ENCODE measurements around the gene EPAS1.

Gene EPAS1

GRCh38 chr2:46303822-46304221, 6.6 kb downstream of the EPAS1 start:
- DNase-seq, result no peak

- peak; percentile 19 for DNase-seq
These were observed 7.4 kb downstream of the EPAS1 start for GRCh38 chr2:46304635-46305034.

GRCh38 chr2:46305187-46305586, 8.0 kb downstream of the EPAS1 start:
- peak; percentile 25 for DNase-seq

DNA sequence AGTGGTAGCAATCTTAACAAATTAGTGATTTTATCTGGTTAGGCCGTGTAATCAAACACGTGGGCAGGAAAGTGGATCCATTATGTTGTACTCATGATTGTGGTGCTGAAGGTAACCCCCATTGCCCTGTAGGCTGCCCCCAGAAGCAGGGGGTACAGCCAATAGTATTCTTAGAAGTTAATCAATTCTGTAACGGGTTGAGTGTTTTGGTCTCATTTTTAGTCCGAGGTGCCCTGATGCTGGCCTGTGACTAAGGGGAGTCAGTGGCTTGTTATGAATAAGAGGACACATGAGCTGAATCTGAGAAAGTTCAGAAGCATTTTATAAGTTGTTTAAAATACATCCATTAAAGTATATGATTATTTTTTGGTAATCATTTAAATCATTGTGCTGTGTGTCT, 8.6 kb downstream of the EPAS1 start:
- peak; percentile 36 for DNase-seq

GRCh38 chr2:46306330-46306751, 9.1 kb downstream of the EPAS1 start:
- peak; percentile 97 for DNase-seq

GRCh38 chr2:46306988-46307655, 9.9 kb downstream of the EPAS1 start:
- DNase-seq, result peak; percentile 73

- peak; percentile 68 for DNase-seq
These were observed 10.9 kb downstream of the EPAS1 start for GRCh38 chr2:46308081-46308480.

DNA sequence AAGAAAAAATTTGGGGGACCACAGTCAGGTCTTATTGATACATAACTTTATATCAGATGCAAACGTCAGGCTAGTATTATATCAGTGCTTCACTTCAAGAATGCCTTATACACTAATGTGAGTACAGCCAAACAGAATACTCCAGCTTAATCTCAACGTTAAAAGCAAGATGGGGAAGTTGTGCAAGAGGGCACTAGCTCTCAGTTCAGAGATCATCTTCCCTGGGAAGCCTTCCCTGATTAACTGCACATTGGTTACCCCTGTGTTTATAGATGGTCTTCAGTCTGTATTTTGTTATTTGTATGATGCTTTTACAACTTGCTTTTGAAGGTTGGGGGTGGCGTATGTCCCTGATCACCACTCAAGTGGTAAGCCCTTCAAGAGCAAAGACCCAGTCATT, 11.4 kb downstream of the EPAS1 start:
- no peak for DNase-seq

DNA sequence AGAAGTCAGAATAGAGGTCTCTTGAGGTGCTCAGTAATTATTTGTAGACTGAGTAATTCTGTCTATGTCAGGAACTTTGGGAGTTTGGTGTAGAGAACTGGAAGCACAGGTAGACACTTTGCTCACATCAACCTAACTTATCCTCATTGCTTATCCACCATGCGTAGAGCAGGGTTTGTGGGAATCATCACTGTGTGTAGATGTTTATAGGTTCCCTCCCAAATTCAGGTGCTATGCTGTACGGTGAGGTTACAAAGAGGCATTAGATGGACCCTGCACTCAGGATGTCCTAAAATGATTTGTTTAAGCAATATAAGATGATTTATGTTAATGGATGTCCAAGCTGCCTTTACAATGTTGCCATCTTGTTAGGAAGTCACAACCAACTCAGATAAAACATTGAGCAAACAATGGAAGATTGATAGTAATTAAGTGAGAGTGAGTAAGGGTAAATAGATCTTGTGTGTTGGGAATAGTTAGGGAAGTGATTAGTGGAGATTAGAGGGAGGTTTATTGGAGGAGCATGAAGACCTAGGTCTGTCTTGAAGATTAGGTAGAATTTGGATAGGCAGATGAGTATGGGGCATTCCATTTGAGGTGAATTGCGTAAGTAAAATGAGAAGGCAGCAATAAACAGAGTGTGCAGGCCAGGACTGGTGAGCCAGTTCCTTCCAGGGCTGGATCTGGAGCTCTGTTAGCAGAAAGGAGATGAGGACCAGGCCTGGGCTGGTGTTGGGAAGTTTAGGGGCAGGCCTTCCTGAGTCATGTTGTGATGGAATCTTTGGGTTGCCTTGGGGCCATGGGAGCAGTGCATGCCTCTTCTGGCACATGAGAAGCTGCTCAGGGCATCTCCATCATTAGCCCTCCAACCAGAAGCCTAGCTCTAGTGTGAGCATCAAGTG, 12.1 kb downstream of the EPAS1 start:
- no peak for DNase-seq

DNA sequence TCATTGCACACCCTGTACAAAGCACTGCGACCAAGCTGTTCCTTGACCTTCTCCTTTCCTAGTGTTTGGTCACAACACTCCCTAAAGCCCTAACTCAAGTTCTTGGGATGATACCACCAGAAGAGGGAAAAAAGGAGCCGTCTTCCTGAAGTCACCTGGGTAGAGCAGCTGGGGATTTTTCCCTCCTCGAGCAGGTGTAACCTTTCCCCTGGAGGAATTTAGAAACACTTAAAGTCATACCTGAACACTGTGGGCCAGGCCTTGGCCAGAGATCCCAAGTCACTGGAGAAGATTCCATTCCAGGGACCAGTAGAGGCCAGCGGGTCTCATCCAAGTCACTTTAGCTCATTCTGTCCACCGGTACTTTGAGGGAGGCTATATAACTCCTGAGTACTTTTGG, 13.2 kb downstream of the EPAS1 start:
- no peak for DNase-seq

GRCh38 chr2:46311651-46312223, 14.5 kb downstream of the EPAS1 start:
- no peak for DNase-seq

- DNase-seq, result no peak
These were observed 15.9 kb downstream of the EPAS1 start for GRCh38 chr2:46313063-46313462.

GRCh38 chr2:46314065-46314835, 17.0 kb downstream of the EPAS1 start:
- DNase-seq, result no peak

DNA sequence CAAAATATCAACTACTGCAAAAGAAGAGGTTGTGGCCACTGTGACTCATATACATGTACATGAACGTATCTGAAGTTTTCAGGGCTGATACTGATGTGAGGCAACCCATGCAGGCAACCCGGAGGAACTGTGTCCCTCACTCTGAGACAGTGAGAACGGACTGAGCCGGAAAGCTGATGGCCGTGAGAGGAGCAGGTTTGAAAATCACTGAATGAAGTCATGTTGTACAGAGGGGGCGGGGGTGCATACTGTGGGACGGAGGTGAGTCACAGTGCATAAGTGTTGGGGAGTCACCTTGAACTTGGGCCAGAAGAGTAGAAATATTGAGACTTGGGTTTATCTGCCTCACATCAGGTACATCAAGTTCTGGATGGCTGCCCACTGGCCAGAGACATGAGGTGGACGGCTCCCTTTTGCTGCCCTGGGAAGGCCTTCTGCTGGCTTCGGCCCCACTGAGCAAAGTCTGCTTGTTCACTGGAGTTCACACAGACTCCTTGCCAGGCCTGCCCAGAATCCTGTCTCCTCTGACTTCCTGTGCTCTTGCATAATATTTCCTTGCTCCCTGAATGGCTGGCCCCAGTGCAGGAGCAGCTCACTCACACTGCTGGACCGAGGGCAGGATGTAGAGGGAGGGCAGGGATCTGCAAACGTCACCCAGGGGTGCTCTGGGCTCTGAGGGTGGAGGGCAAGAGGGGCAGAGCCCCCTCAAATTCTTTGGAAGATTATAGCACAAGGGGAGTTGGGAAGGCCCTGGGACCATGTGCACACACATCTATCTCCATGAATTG, 18.1 kb downstream of the EPAS1 start:
- peak; percentile 86 for DNase-seq

- no peak for DNase-seq
These were observed 19.9 kb downstream of the EPAS1 start for GRCh38 chr2:46317094-46317486.

GRCh38 chr2:46318579-46319460, 21.6 kb downstream of the EPAS1 start:
- peak; percentile 45 for DNase-seq

DNA sequence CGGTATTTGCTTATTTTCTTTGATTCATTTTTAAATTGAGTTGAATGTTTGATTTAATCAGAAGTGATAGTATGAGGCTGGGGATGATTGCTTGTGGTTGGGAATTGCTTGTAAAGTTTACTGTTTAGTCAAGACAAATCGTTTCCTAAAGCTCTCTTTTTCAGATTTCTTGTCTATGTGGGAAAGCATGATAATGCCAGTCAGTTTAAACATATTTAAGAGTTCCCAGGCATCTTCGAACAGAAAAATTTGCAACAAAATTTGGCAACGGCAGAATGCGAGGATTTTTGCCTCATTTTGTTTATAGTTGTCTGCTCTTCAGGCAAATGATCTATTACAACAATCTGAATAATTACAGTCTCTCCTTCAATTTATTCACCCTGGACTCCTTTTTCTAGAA, 22.5 kb downstream of the EPAS1 start:
- no peak for DNase-seq

GRCh38 chr2:46320141-46320567, 22.9 kb downstream of the EPAS1 start:
- DNase-seq, result no peak

GRCh38 chr2:46323730-46324129, 26.5 kb downstream of the EPAS1 start:
- peak; percentile 80 for DNase-seq

DNA sequence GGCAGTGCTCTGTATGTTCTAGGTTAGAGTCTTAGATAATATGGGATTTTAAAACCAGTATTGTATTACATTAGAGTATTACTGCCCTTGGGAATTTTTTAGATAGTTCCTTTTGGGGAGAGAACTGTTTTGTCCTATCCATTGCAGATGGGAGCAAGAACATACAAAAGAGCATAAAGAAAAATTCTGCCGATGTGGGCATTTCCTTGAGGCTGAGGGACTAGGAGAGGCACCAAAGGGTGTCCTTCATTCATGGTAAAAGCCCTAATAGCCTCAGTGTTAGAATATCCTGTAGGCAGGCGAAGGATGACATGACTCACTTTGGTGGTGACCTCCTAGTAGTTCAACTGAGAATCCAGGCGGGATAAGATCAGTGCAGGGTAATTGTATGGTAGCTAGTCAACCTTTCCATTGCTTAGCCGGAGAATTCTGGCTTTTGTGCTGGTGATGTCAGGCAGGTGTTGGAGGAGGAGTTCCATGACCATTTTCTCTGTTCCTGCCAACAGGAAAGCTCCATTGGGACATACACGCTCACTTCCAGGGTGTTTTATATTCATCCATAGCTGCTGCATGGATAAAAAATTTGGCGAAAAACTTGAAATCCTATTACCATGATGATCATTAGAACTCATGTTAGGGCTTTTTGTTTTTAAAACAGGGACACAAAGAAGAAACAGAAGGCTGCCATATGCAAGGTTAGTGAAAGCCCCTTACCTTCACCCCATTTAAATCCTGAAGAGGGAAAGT, 28.1 kb downstream of the EPAS1 start:
- peak; percentile 15 for DNase-seq
